Endothelial cell of hepatic sinusoid (primary cell): ENCODE measurements around the gene PEX10.

Experiments
- in situ Hi-C: cut with HindIII; loops from 2 replicates; pipeline ENCODE4 v1.10.0; 2017; ENCODE audit warnings: low sequenced_read_pairs

Gene PEX10

GRCh38 chr1:2377751-2378440 is 34.5 kb downstream of the PEX10 start:
- in situ Hi-C loops = no loop called here

GRCh38 chr1:2376931-2377672 is 35.3 kb downstream of the PEX10 start:
- in situ Hi-C loops = no loop called here

- in situ Hi-C loops = no loop called here
Measured at GRCh38 chr1:2376261-2376741, 36.1 kb downstream of the PEX10 start.

- in situ Hi-C loops = no loop called here
Measured at GRCh38 chr1:2375923-2376260, 36.5 kb downstream of the PEX10 start.

- in situ Hi-C loops = no loop called here
Measured at GRCh38 chr1:2375246-2375922, 37.0 kb downstream of the PEX10 start.

GRCh38 chr1:2374252-2375155 is 37.9 kb downstream of the PEX10 start:
- in situ Hi-C loops = no loop called here

- in situ Hi-C loops = no loop called here
Measured at GRCh38 chr1:2373551-2374251, 38.7 kb downstream of the PEX10 start.

GRCh38 chr1:2372551-2373490 is 39.5 kb downstream of the PEX10 start:
- in situ Hi-C loops = no loop called here

GRCh38 chr1:2368053-2368744 is 44.2 kb downstream of the PEX10 start:
- in situ Hi-C loops = no loop called here

- in situ Hi-C loops = no loop called here
Measured at GRCh38 chr1:2363847-2364513, 48.4 kb downstream of the PEX10 start.

- in situ Hi-C loops = no loop called here
Measured at GRCh38 chr1:2360588-2361364, 51.6 kb downstream of the PEX10 start.

- in situ Hi-C loops = loop anchor here (10.0 kb wide), 1 partner anchor 164 kb away; the partner anchor contains the start of gene FAAP20
Measured at GRCh38 chr1:2358651-2359640, 53.4 kb downstream of the PEX10 start.

- in situ Hi-C loops = loop anchor here (10.0 kb wide), 1 partner anchor 163 kb away; the partner anchor contains the start of gene FAAP20
Measured at GRCh38 chr1:2358072-2358471, 54.3 kb downstream of the PEX10 start.

GRCh38 chr1:2356911-2357845 is 55.2 kb downstream of the PEX10 start:
- in situ Hi-C loops = loop anchor here (10.0 kb wide), 1 partner anchor 162 kb away; the partner anchor contains the start of gene FAAP20

GRCh38 chr1:2356401-2356800 is 56.0 kb downstream of the PEX10 start:
- in situ Hi-C loops = loop anchor here (10.0 kb wide), 1 partner anchor 162 kb away; the partner anchor contains the start of gene FAAP20
